Neuron (in vitro differentiated cells): ENCODE data around the gene COL23A1.
"Not testable (repeated sequence)": the region's sequence is repeated elsewhere in the genome, so short reads cannot be mapped to it uniquely, and the experiment has no call there.

Experiments used
- H2AFZ ChIP-seq: one replicate; pipeline ENCODE4 v1.6.1; 2013; ENCODE audit warnings: low read depth, mild to moderate bottlenecking, inconsistent platforms, low read length, moderate library complexity
- H3K27me3 ChIP-seq: one replicate; pipeline ENCODE4 v1.6.1; 2013; ENCODE audit warnings: low read length; ENCODE audit not compliant: insufficient read depth
- H3K36me3 ChIP-seq: one replicate; pipeline ENCODE4 v1.6.1; 2013; ENCODE audit warnings: low read length; ENCODE audit not compliant: insufficient read depth
- H3K4me1 ChIP-seq: one replicate; pipeline ENCODE4 v1.6.1; 2013; ENCODE audit warnings: low read length; ENCODE audit not compliant: insufficient read depth
- H3K4me3 ChIP-seq: 2 replicates; pipeline ENCODE4 v1.5.1; 2013; ENCODE audit warnings: mild to moderate bottlenecking, low read length, moderate library complexity
- H3K9me3 ChIP-seq: one replicate; pipeline ENCODE4 v1.6.1; 2013; ENCODE audit warnings: low read length

COL23A1 gene

DNA sequence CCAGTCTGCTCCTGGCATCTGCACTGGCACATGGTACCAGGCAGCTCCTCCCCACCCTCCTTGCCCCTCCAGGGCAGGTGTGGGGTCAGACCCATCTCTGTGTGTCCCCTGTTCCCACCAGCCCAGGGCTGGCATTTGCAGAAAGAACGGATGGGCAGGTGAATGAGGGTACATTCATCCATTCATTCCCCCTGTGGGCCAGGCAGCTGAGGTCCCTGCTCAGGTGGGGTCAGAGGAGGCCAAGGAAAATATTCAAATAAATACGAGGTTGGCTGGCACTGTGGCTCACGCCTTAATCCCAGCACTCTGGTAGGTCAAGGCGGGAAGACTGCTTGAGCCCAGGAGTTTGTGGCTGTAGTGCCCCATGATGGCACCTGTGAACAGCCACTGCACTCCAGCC, 332.5 kb downstream of the COL23A1 start:
- Histone ChIP-seq H2AFZ (no peak overlapping the region), H3K4me3 (no peak overlapping the region), H3K36me3 (no peaks in the 10 kb centered on the region), H3K9me3 (no peaks in the 10 kb centered on the region), H3K27me3 (no peaks in the 10 kb centered on the region), H3K4me1 (no peaks in the 10 kb centered on the region)

DNA sequence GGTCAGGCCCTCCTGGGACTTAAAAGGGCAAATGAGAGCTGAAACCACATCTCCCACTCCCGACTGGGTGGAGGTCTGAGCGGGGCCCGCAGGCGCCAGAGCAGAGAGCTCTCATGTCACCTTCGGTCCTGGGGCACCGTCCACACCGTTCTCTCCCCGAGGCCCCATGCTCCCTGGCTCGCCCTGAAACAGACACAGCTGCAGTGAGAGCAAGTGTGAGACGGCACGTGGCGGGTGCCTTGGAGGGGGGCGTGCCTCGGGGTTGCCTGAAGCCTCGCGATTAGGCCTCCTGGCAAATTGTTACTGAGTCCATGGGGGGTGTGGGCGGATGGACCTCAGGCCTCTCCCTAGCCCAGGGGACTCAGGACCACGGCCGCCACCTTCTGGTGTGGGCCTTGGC, 333.4 kb downstream of the COL23A1 start:
- Histone ChIP-seq H3K27me3 (no peaks in the 10 kb centered on the region), H2AFZ (no peak overlapping the region), H3K4me3 (no peak overlapping the region), H3K36me3 (no peaks in the 10 kb centered on the region), H3K4me1 (no peaks in the 10 kb centered on the region), H3K9me3 (no peaks in the 10 kb centered on the region)

DNA sequence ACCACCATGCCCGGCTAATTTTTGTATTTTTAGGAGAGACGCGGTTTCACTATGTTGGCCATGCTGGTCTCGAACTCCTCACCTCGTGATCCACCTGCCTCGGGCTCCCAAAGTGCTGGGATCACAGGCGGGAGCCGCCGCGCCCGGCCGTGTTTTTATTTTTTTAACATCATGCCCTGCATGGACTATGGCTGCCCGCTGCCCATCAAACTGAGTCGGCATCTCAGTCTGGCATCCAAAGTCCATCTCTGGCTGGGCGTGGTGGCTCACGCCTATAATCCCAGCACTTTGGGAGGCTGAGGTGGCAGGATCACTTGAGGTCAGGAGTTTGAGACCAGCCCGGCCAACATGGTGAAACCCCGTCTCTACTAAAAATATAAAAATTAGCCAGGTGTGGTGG, 336.6 kb downstream of the COL23A1 start:
- H3K27me3 ChIP-seq, H3K9me3 ChIP-seq, H3K4me3 ChIP-seq, H2AFZ ChIP-seq, H3K4me1 ChIP-seq, H3K36me3 ChIP-seq: not testable (repeated sequence)

DNA sequence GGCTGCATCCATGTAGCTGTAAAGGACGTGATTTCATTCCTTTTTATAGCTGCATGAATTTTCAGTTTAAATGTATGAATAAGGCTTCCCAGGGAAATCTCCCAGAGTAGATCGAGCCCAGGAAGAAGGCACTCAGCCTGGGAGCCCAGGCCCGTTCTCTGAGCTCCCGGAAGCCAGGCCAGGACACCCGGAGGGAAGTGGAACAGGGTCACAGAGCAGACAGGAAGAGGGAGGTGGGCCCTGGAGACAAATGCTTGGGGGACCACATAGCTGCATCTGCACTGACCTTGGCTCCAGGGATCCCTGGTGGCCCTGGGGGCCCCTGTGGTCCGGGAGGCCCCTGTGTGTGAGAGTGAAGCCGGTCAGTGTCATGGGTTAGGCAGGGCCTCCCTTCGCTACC, 337.9 kb downstream of the COL23A1 start:
- Histone ChIP-seq H3K9me3 (no peaks in the 10 kb centered on the region), H3K27me3 (no peaks in the 10 kb centered on the region), H2AFZ (no peak overlapping the region), H3K4me1 (no peaks in the 10 kb centered on the region), H3K4me3 (no peak overlapping the region), H3K36me3 (no peaks in the 10 kb centered on the region)

DNA sequence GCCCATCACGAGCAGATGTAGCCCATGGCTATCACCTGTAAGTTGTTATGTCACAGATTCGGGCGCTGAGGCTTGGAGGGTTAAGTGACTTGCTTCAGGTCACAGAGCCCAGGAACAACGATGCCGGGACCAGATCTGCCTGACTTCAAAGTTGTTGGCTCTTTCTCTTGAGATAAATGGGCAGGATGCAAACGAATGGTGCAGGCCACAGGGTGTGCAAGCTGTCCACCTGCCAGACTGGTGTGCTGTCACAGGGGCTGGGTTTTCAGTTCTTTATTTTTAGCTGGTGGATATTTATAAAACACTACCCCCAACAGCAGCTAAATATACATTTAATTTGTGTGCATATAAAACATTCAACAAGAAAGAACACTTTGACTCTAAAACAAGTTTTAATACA, 339.9 kb downstream of the COL23A1 start:
- Histone ChIP-seq H3K27me3 (no peaks in the 10 kb centered on the region), H2AFZ (no peak overlapping the region), H3K9me3 (no peaks in the 10 kb centered on the region), H3K4me1 (no peaks in the 10 kb centered on the region), H3K36me3 (no peaks in the 10 kb centered on the region), H3K4me3 (no peak overlapping the region)

DNA sequence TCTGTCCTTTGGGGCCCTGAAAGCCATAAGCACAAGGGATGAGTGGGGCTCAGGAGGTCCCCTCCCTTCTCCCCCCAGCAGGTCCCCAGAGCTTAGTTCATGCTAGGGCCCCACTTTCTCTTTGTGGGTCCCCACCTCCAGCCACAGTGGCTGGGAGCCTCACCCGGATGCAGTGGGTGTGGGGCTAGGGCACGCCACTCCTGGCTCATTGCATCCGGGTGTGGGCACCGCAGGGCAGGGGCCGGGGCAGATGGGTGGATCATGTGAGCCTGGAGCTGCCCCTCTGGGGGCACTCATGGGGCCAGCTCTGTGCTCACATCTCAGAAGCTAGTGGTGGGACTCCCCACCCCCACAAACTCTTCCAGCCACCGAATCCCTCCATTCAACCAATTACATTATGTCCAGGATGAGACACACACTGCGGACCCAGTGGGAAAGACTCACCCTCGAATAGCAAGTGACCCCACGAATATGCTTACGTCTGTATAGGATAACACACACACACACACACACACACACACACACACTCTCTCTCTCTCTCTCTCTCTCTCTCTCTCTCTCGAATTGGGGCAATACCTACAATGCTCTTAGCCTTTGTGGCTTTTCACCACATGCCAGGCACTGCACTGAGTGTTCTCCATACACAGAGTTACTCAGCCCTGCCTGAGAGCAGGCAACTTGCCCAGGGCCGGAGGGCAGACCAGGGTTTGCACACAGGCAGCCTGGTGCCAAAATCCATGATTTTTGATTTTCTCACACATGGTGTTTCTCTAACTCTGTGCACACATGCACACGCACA, 340.8 kb downstream of the COL23A1 start:
- Histone ChIP-seq H3K36me3 (no peaks in the 10 kb centered on the region), H3K9me3 (no peaks in the 10 kb centered on the region), H3K4me3 (no peak overlapping the region), H3K27me3 (no peaks in the 10 kb centered on the region), H2AFZ (no peak overlapping the region), H3K4me1 (no peaks in the 10 kb centered on the region)

DNA sequence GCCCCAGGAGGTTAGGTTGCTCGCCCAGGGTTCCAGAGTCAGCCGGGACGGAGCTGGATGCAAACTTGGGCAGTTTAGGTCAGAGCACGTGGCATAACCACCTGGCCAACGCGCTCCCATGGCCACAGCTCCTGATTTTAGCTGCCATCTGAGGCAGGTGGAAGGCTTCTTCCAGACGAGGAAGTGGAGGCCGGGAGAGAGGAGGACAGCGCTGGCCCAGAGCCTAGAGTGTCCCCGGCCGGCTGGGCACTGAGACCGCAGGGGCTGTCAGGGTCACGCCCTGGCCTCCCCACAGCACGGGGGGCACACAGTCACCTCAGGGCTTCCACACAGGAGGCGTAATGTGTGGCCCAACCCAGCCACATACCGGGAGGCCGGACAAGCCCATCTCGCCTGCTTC, 341.4 kb downstream of the COL23A1 start:
- Histone ChIP-seq H3K4me1 (no peaks in the 10 kb centered on the region), H3K36me3 (no peaks in the 10 kb centered on the region), H3K9me3 (no peaks in the 10 kb centered on the region), H2AFZ (no peak overlapping the region), H3K4me3 (no peak overlapping the region), H3K27me3 (no peaks in the 10 kb centered on the region)

DNA sequence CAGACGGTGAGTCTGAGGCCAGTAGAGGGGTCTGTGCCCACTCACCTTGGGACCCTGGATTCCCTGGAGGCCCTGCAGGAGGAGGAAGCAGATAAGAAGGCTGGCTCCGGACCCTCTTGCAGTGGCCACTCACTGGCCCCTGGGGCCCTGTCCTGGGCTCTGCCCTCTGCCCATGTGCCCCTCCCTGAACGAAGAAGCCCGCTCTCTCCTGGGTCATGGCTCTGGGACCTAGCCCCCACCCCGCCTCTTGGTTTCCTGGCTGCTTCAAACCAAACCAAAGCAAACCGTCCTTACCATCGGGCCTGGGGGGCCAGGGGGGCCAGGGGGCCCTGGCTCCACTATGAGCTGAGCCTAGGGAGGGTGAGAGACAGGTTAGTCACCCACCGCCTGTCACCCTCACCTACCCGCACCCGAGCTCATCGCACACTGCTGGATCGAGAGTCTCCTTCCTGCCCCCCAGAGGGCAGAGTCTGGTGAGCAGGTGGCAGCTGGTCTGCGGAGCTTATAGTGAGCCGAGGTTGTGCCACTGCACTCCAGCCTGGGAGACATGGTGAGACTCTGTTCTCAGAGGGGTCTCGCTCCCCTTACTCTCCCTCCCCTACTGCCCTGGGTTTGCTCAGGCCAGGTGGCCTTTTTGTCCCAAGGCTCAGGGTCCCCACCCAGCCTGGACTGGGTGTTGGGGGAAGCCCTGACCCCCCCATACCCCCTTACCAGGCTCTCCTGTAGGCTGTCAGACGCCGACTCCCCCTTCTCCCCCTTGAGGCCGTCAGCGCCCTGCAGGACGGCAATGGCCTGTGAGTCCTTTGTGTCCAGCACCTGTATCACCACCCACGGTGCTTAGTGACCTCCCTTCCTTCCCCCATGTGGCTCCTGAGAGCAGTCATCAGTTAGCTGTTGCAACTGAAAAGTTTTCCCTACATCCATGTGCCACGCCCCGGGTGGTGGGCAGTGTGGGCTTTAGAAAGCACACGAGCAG, 342.4 kb downstream of the COL23A1 start:
- H3K4me3 ChIP-seq, result no peak overlapping the region
- no peaks in the 10 kb centered on the region for H3K4me1 ChIP-seq
- no peak overlapping the region for H2AFZ ChIP-seq
- no peaks in the 10 kb centered on the region for H3K9me3 ChIP-seq
- H3K36me3 ChIP-seq, result no peaks in the 10 kb centered on the region
- no peaks in the 10 kb centered on the region for H3K27me3 ChIP-seq

DNA sequence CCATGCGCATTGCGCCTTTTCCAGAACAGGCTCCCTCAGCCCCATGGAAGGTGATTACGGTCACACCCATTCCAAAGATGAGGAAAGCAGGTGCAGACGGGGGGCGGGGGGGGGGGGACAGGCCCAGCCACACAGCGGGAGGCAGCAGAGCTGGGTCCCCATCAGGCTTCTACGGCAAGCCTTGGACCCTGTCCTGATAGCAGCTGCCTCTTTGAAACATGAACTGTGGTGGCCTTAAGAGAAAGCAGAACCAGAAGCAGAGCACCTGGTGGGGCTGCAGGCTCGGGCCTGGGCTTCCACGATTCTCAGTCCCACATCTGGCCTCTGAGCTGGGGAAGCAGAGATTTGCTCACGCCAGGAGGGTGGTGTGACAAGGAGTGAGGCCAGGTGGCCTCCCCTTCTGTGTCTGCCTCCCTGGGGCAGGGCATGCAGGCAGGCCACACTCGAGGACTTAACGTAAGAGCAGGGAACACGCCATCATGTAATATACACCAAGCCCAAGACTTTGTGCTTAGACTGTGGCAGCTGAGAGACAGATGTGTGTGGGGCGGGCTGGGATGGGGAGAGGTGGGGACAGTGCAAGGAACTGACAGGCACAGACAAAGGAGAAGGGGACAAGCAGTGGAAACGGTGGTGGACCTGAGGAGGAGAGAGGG, 343.4 kb downstream of the COL23A1 start:
- H3K4me3 ChIP-seq, result no peak overlapping the region

GRCh38 chr5:178245389-178245788, 344.8 kb downstream of the COL23A1 start:
- Histone ChIP-seq H3K4me3 (no peak overlapping the region), H3K27me3 (no peaks in the 10 kb centered on the region), H3K36me3 (no peaks in the 10 kb centered on the region), H2AFZ (no peak overlapping the region), H3K9me3 (no peaks in the 10 kb centered on the region), H3K4me1 (no peaks in the 10 kb centered on the region)

More for the DNA sequence above, 343.4 kb downstream of the COL23A1 start:
- no peaks in the 10 kb centered on the region for H3K27me3 ChIP-seq
- no peaks in the 10 kb centered on the region for H3K4me1 ChIP-seq
- no peak overlapping the region for H2AFZ ChIP-seq
- no peaks in the 10 kb centered on the region for H3K36me3 ChIP-seq
- no peaks in the 10 kb centered on the region for H3K9me3 ChIP-seq

- H3K4me1 ChIP-seq, result peaks cover 2% of the 10 kb centered on the region
Observed at GRCh38 chr5:178244576-178244975, 345.6 kb downstream of the COL23A1 start.

DNA sequence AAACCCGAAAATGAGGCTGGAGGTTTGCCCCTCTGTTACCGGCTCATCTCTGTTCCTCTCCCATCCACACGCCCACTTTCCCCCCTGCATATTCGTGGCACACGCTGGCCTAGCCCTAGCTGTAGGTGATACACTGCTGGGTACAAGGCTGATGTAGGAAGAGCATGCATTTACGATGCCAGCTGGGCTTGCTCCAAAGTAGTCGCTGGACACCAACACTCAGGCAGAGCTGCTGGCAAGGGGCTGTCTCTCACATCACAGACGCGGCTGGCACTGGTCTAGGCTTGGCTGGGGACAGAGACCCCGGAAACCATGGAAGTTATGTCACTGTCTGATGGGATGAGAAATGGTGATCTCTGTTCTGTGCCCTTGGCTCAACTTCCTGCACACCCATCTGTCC, 347.8 kb downstream of the COL23A1 start:
- Histone ChIP-seq H3K4me3 (no peak overlapping the region), H3K27me3 (no peaks in the 10 kb centered on the region), H3K9me3 (no peaks in the 10 kb centered on the region), H3K36me3 (no peaks in the 10 kb centered on the region), H3K4me1 (peaks cover 6% of the 10 kb centered on the region), H2AFZ (no peak overlapping the region)

More at GRCh38 chr5:178244576-178244975, 345.6 kb downstream of the COL23A1 start:
- Histone ChIP-seq H2AFZ (no peak overlapping the region), H3K9me3 (no peaks in the 10 kb centered on the region), H3K36me3 (no peaks in the 10 kb centered on the region), H3K4me3 (no peak overlapping the region), H3K27me3 (no peaks in the 10 kb centered on the region)

DNA sequence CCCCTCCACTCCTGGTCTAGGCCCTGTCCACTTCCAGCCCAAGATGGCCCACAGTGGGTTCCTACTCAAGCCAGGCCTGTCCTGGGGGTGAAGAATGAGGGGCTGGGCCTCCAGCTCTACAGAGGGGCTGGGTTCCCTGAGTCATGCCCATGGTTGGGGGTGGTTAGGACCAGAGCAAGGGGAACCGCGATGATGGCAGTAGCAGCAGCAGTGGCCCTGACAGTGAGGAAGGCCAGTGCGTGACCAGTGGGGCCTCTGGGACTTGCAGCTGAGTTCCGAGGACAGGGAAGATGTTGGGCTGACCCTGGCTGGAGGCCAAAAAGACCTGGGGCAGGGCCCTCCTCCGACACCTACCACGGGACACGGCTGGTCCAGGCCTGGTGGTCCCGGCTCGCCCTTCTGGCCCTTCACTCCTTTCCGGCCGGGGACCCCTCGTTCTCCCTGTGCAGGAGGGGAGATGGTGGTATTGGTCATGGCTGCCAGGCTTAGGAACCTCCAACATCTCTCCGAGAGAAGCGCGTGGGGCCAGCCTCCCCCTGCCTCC, 348.4 kb downstream of the COL23A1 start:
- Histone ChIP-seq H3K27me3 (no peaks in the 10 kb centered on the region), H3K9me3 (no peaks in the 10 kb centered on the region)

More for the DNA sequence above, 348.4 kb downstream of the COL23A1 start:
- H2AFZ ChIP-seq, result no peak overlapping the region
- no peak overlapping the region for H3K4me3 ChIP-seq
- peaks cover 6% of the 10 kb centered on the region for H3K4me1 ChIP-seq
- H3K36me3 ChIP-seq, result no peaks in the 10 kb centered on the region
